Measurements from ENCODE around the gene SEMA3B.

Gene SEMA3B

GRCh38 chr3:50324351-50325112, 55.6 kb downstream of the SEMA3B start:
- Mint-ChIP-seq H3K36me3 (ENCODE audit: low read depth) (peaks cover 3% of the 10 kb centered on the region), H3K27me3 (no peaks in the 10 kb centered on the region), H3K4me3 (no peak overlapping the region), H3K9me3 (no peaks in the 10 kb centered on the region), H3K27ac (peak overlapping the region; percentile 21), H3K4me1 (ENCODE audit: low read depth) (peaks cover 43% of the 10 kb centered on the region)

- H3K4me3 Mint-ChIP-seq = no peak overlapping the region
- no peaks in the 10 kb centered on the region for H3K9me3 Mint-ChIP-seq
- no peaks in the 10 kb centered on the region for H3K27me3 Mint-ChIP-seq
- peaks cover 39% of the 10 kb centered on the region for H3K4me1 Mint-ChIP-seq (ENCODE audit: low read depth)
- H3K27ac Mint-ChIP-seq = peak overlapping the region; percentile 21
- peaks cover 8% of the 10 kb centered on the region for H3K36me3 Mint-ChIP-seq (ENCODE audit: low read depth)
These were observed 56.1 kb downstream of the SEMA3B start for GRCh38 chr3:50325113-50325480.

GRCh38 chr3:50325497-50326181, 56.7 kb downstream of the SEMA3B start:
- no peak overlapping the region for H3K27ac Mint-ChIP-seq
- no peaks in the 10 kb centered on the region for H3K27me3 Mint-ChIP-seq
- peaks cover 34% of the 10 kb centered on the region for H3K4me1 Mint-ChIP-seq (ENCODE audit: low read depth)
- no peaks in the 10 kb centered on the region for H3K9me3 Mint-ChIP-seq
- H3K4me3 Mint-ChIP-seq = no peak overlapping the region
- H3K36me3 Mint-ChIP-seq (ENCODE audit: low read depth) = peaks cover 12% of the 10 kb centered on the region

GRCh38 chr3:50326182-50326541, 57.2 kb downstream of the SEMA3B start:
- H3K9me3 Mint-ChIP-seq = no peaks in the 10 kb centered on the region
- no peak overlapping the region for H3K27ac Mint-ChIP-seq
- peaks cover 17% of the 10 kb centered on the region for H3K36me3 Mint-ChIP-seq (ENCODE audit: low read depth)
- H3K27me3 Mint-ChIP-seq = no peaks in the 10 kb centered on the region
- H3K4me3 Mint-ChIP-seq = peak overlapping the region; percentile 32
- peaks cover 33% of the 10 kb centered on the region for H3K4me1 Mint-ChIP-seq (ENCODE audit: low read depth)

GRCh38 chr3:50327129-50327528, 58.2 kb downstream of the SEMA3B start:
- H3K4me3 Mint-ChIP-seq = peak overlapping the region; percentile 90
- H3K36me3 Mint-ChIP-seq (ENCODE audit: low read depth) = peaks cover 26% of the 10 kb centered on the region
- H3K27me3 Mint-ChIP-seq = no peaks in the 10 kb centered on the region
- H3K9me3 Mint-ChIP-seq = no peaks in the 10 kb centered on the region
- peak overlapping the region; percentile 45 for H3K27ac Mint-ChIP-seq
- peaks cover 33% of the 10 kb centered on the region for H3K4me1 Mint-ChIP-seq (ENCODE audit: low read depth)

All from stimulated activated naive CD8-positive, alpha-beta T cell treated with anti-CD3 and anti-CD28 coated beads, Interleukin-15, Interleukin-2, amounts not matched to agents 100 ng/mL and 50 ng/mL, for 24 hours (primary cell).